HepG2 (cell line): ENCODE data around the gene PHF10. TPM values are rescaled to one million over a fixed set of nuclear protein-coding genes. Genes with fewer than 3 reads are reported as not detected.

Source experiments
- CHD4 ChIP-seq: fragments of 200-600 bp; sonication (generic); IDR thresholded peaks from 2 replicates; pipeline ENCODE4 v1.7.0; 2017; ENCODE audit warnings: mild to moderate bottlenecking, low read length, borderline replicate concordance
- HOXA5 ChIP-seq: sonication (generic); formaldehyde crosslinking; IDR thresholded peaks from 2 replicates; pipeline ENCODE4 v1.4.0; 2020; ENCODE audit warnings: missing genetic modification reagents
- IRF9 ChIP-seq: sonication (generic); formaldehyde crosslinking; IDR thresholded peaks from 2 replicates; pipeline ENCODE4 v1.8.0; 2022; ENCODE audit warnings: missing genetic modification reagents, mild to moderate bottlenecking, borderline replicate concordance
- KLF9 ChIP-seq: IDR thresholded peaks from 2 replicates; pipeline ENCODE4 v1.6.1; 2016; ENCODE audit warnings: low read depth
- NFIB ChIP-seq: sonication (generic); formaldehyde crosslinking; IDR thresholded peaks from 2 replicates; pipeline ENCODE4 v1.9.0; 2021; ENCODE audit warnings: missing genetic modification reagents, mild to moderate bottlenecking, borderline replicate concordance
- POLR2G ChIP-seq: fragments of 200-400 bp; formaldehyde crosslinking; IDR thresholded peaks from 2 replicates; pipeline ENCODE4 v1.6.1; 2018; ENCODE audit warnings: mild to moderate bottlenecking, low read depth, low read length, moderate library complexity
- REPIN1 ChIP-seq: sonication (generic); formaldehyde crosslinking; IDR thresholded peaks from 2 replicates; pipeline ENCODE4 v1.8.0; 2022; ENCODE audit warnings: missing genetic modification reagents, low read depth, mild to moderate bottlenecking, borderline replicate concordance
- STAT6 ChIP-seq: sonication (generic); formaldehyde crosslinking; IDR thresholded peaks from 2 replicates; pipeline ENCODE4 v1.4.0; 2020; ENCODE audit warnings: missing genetic modification reagents, mild to moderate bottlenecking, borderline replicate concordance
- ZBTB49 ChIP-seq: sonication (generic); formaldehyde crosslinking; IDR thresholded peaks from 2 replicates; pipeline ENCODE4 v1.4.0; 2020; ENCODE audit warnings: missing genetic modification reagents, borderline replicate concordance
- ZFX ChIP-seq: sonication (generic); formaldehyde crosslinking; IDR thresholded peaks from 2 replicates; pipeline ENCODE4 v1.4.0; 2020; ENCODE audit warnings: mild to moderate bottlenecking, low read depth, missing genetic modification reagents, moderate library complexity
- ZNF17 ChIP-seq: sonication (generic); formaldehyde crosslinking; IDR thresholded peaks from 2 replicates; pipeline ENCODE4 v1.5.0; 2020; ENCODE audit warnings: mild to moderate bottlenecking, missing genetic modification reagents
- ZNF576 ChIP-seq: sonication (generic); formaldehyde crosslinking; IDR thresholded peaks from 2 replicates; pipeline ENCODE4 v1.4.0; 2020; ENCODE audit warnings: mild to moderate bottlenecking, missing genetic modification reagents
- ZNF646 ChIP-seq: sonication (generic); formaldehyde crosslinking; IDR thresholded peaks from 2 replicates; pipeline ENCODE4 v1.9.0; 2021; ENCODE audit warnings: mild to moderate bottlenecking, missing genetic modification reagents
- polyA plus RNA-seq, 8 experiments: library from polyadenylated mRNA; depleted of rRNA in 3 of 8; stranded (reverse) in 7 of 8; unstranded in 1 of 8; fragments of >200 nt; fragmentation: Illumina TruSeq in 4 of 8; extraction: Trizol in 4 of 8; gene quantifications; 2 replicates each; pipeline versions ENCODE4 v1.2.1 to v1.2.3, GENCODE V29; 2011 to 2016; ENCODE audit warnings: low read depth in 4 of 8, missing spikeins in 1 of 8, mixed read lengths in 1 of 8; ENCODE audit not compliant: insufficient read depth in 1 of 8
- total RNA-seq, 5 experiments: library from RNA; depleted of rRNA; stranded (reverse); fragments of >200 nt; fragmentation: Illumina TruSeq; extraction: Trizol; gene quantifications; 2 replicates each; pipeline ENCODE4 v1.2.3, GENCODE V29; 2016; ENCODE audit warnings: low read depth in 1 of 5

The PHF10 gene
- total and polyA plus RNA-seq, 2 of the 13 experiments (the other 11 are each of a cell fraction or from before 2014, with no cell fraction given) = 42.1 to 84.1 TPM

GRCh38 chr6:169723200-169723909 is 945 bp downstream of the PHF10 start (continued):
- no peak for TF ChIP-seq ZNF646 (CRISPR knock-in tag)
- TF ChIP-seq CHD4 = no peak
- TF ChIP-seq KLF9 = no peak
- TF ChIP-seq NFIB = no peak
- no peak for TF ChIP-seq ZNF17 (CRISPR knock-in tag)
- no peak for TF ChIP-seq IRF9 (CRISPR knock-in tag)
- no peak; the same call in none of the 2 replicates for TF ChIP-seq POLR2G
- TF ChIP-seq ZFX (CRISPR knock-in tag) = peak; percentile 63
- no peak for TF ChIP-seq ZNF576
- no peak for TF ChIP-seq STAT6 (CRISPR knock-in tag)
- no peak for TF ChIP-seq REPIN1 (CRISPR knock-in tag)
- TF ChIP-seq HOXA5 (CRISPR knock-in tag) = 0 out of 2 replicates have a peak, but pooled peaks have one; percentile 14
- no peak for TF ChIP-seq ZBTB49 (CRISPR knock-in tag)
